Lower leg skin (tissue), 4 donors: Measurements from ENCODE around the gene ETNK2. TPM values are rescaled to one million over a fixed set of nuclear protein-coding genes. Genes with fewer than 3 reads are reported as not detected.

Experiments used
- DNase-seq, 2 donors: peaks; one replicate each; pipeline ENCODE4 v3.0.0-alpha.2; 2019; ENCODE audit warnings: low spot score in 2 of 2
- H3K4me3 ChIP-seq: fragments of 200-600 bp; sonication (generic); 2 replicates; pipeline ENCODE4 v1.5.1; 2017; ENCODE audit warnings: mild to moderate bottlenecking, low read depth; ENCODE audit not compliant: poor library complexity, severe bottlenecking
- CTCF ChIP-seq, 3 donors: fragments of 450-650 bp; IDR thresholded peaks; one replicate each; pipeline ENCODE4 v1.5.1; 2016; ENCODE audit warnings: antibody characterized with exemption in 3 of 3, mild to moderate bottlenecking in 3 of 3, moderate library complexity in 2 of 3
- POLR2A ChIP-seq, 2 donors: fragments of 450-650 bp; IDR thresholded peaks; one replicate each; pipeline ENCODE4 v1.6.1; 2016 to 2017; ENCODE audit warnings: antibody characterized with exemption in 2 of 2, mild to moderate bottlenecking in 1 of 2, moderate library complexity in 1 of 2
- WGBS, 2 donors: methylation state at CpG; one replicate each; pipeline ENCODE4 v1.1.5; 2018; 5-methylcytosine and 5-hydroxymethylcytosine counted together
- intact Hi-C: fragments of 100-400 bp; cut with DNase I; formaldehyde crosslinking; loops from one replicate; pipeline ENCODE4 v1.15.0; 2023; ENCODE audit warnings: low total_unique reads
- total RNA-seq, 4 donors: library from RNA; depleted of rRNA; stranded (reverse); fragments of >200 nt; gene quantifications; one replicate each; pipeline ENCODE4 v1.1.0, GENCODE V29; 2016

Gene ETNK2
- total RNA-seq, 4 donors from 2014 or later = 21.5 to 53.8 (median 42.6) TPM

GRCh38 chr1:204087181-204087892 lies 64.5 kb downstream of the ETNK2 start:
- 84 to 89% methylated on average over 8 of the region's 8 CpGs for WGBS, 2 donors
- intact Hi-C loops = loop anchor here (5.0 kb wide), 1 partner anchor 950 kb away; no protein-coding TSS in a partner anchor
- DNase-seq = no peak
- TF ChIP-seq CTCF (IDR thresholded peaks at IDR 0.05) (no peak), POLR2A (IDR thresholded peaks at IDR 0.05) (no peak)
- no peak overlapping the region for H3K4me3 ChIP-seq

- DNase-seq = no peak
- 65 to 80% methylated on average over 7 of the region's 7 CpGs for WGBS, 2 donors
- intact Hi-C loops = loop anchor here (5.0 kb wide), 1 partner anchor 949 kb away; no protein-coding TSS in a partner anchor
Observed at GRCh38 chr1:204085876-204086275, 66.0 kb downstream of the ETNK2 start.

GRCh38 chr1:204084247-204084772 lies 67.5 kb downstream of the ETNK2 start:
- H3K4me3 ChIP-seq = no peak overlapping the region
- intact Hi-C loops = no loop called here
- WGBS, 2 donors = 66 to 69% methylated on average over 4 of the region's 4 CpGs
- DNase-seq = no peak
- TF ChIP-seq CTCF (IDR thresholded peaks at IDR 0.05) = no peak
- no peak for TF ChIP-seq POLR2A (IDR thresholded peaks at IDR 0.05)

More at GRCh38 chr1:204085876-204086275, 66.0 kb downstream of the ETNK2 start:
- TF ChIP-seq CTCF (IDR thresholded peaks at IDR 0.05) (no peak), POLR2A (IDR thresholded peaks at IDR 0.05) (no peak)
- H3K4me3 ChIP-seq = no peak overlapping the region

GRCh38 chr1:204083491-204083890 lies 68.4 kb downstream of the ETNK2 start:
- no peak for DNase-seq
- intact Hi-C loops = no loop called here
- 91 to 95% methylated on average over 7 of the region's 7 CpGs for WGBS, 2 donors
- TF ChIP-seq CTCF (IDR thresholded peaks at IDR 0.05) (no peak), POLR2A (IDR thresholded peaks at IDR 0.05) (no peak)
- no peak overlapping the region for H3K4me3 ChIP-seq

- TF ChIP-seq CTCF (IDR thresholded peaks at IDR 0.05) (no peak), POLR2A (IDR thresholded peaks at IDR 0.05) (no peak)
- DNase-seq = no peak
- intact Hi-C loops = no loop called here
- H3K4me3 ChIP-seq = no peak overlapping the region
- WGBS, 2 donors = 67 to 72% methylated on average over 8 of the region's 8 CpGs
Observed at GRCh38 chr1:204081791-204082513, 69.9 kb downstream of the ETNK2 start.
